Uterus (tissue), 2 donors: ENCODE data around the gene OR2T6.
"Not testable (repeated sequence)": the region's sequence is repeated elsewhere in the genome, so short reads cannot be mapped to it uniquely, and the experiment has no call there.

ENCODE experiments used
- POLR2A ChIP-seq, 2 donors: fragments of 450-650 bp; IDR thresholded peaks; one replicate each; pipeline ENCODE4 v1.6.1; 2016; ENCODE audit warnings: antibody characterized with exemption in 2 of 2, mild to moderate bottlenecking in 1 of 2, moderate library complexity in 1 of 2
- TF ChIP-seq, protein P1 (sequence below), 4 experiments: fragments of 200-600 bp in 2 of 4; fragments of 450-650 bp in 2 of 4; sonication (generic) in 2 of 4; IDR thresholded peaks; one replicate each; pipeline ENCODE4 v1.5.1; 2016 to 2019; ENCODE audit warnings: antibody characterized with exemption in 4 of 4, mild to moderate bottlenecking in 2 of 4, moderate library complexity in 1 of 4

DNA sequence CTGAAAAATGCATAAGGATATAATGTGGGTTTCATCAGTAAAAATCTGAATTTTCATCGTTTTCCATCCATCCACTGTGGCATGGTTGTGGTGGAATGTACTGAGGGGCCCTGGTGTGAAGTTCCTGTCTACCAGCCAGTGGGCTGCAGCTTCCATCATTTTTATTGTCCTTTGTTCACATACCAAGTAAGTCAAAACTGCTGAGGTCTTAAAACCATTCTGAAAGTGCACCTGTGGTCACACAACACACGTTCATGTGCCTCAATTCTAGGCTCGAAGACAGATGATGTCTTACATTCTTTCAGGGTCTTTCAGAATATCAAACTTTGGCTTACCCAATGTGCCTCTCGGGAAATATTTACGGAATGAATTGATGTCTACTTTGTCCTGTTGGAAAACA, 63.7 kb downstream of the OR2T6 start:
- TF ChIP-seq, protein P1, sequence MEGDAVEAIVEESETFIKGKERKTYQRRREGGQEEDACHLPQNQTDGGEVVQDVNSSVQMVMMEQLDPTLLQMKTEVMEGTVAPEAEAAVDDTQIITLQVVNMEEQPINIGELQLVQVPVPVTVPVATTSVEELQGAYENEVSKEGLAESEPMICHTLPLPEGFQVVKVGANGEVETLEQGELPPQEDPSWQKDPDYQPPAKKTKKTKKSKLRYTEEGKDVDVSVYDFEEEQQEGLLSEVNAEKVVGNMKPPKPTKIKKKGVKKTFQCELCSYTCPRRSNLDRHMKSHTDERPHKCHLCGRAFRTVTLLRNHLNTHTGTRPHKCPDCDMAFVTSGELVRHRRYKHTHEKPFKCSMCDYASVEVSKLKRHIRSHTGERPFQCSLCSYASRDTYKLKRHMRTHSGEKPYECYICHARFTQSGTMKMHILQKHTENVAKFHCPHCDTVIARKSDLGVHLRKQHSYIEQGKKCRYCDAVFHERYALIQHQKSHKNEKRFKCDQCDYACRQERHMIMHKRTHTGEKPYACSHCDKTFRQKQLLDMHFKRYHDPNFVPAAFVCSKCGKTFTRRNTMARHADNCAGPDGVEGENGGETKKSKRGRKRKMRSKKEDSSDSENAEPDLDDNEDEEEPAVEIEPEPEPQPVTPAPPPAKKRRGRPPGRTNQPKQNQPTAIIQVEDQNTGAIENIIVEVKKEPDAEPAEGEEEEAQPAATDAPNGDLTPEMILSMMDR (IDR thresholded peaks at IDR 0.05): not testable (repeated sequence)
- TF ChIP-seq POLR2A (IDR thresholded peaks at IDR 0.05): not testable (repeated sequence)
